ENCODE results near the gene CCKAR. TPM values are rescaled to one million over a fixed set of nuclear protein-coding genes. Genes with fewer than 3 reads are reported as not detected.

Gene CCKAR
- total and polyA plus RNA-seq, 2 experiments from 2014 or later: not detected

- TF ChIP-seq ZNF331 (CRISPR knock-in tag; IDR thresholded peaks at IDR 0.05; ENCODE audit: low read depth) (no peak), EZH2 (IDR thresholded peaks at IDR 0.05; ENCODE audit: low read depth, unreplicated experiment) (no peak), ZNF114 (CRISPR knock-in tag; IDR thresholded peaks at IDR 0.05) (no peak)
These were observed 56.7 kb downstream of the CCKAR start (continued) for GRCh38 chr4:26433556-26433955.

GRCh38 chr4:26432419-26432818 is 57.9 kb downstream of the CCKAR start:
- no peak for TF ChIP-seq ETS1 (IDR thresholded peaks at IDR 0.05)
- no peak for TF ChIP-seq JUNB (IDR thresholded peaks at IDR 0.05; ENCODE audit: unreplicated experiment)
- TF ChIP-seq ZNF114 (CRISPR knock-in tag; IDR thresholded peaks at IDR 0.05): no peak
- no peak for TF ChIP-seq NANOG (IDR thresholded peaks at IDR 0.05; ENCODE audit: borderline replicate concordance)
- H3K9me3 Mint-ChIP-seq: no peaks in the 10 kb centered on the region
- no peak overlapping the region for H3K27ac Mint-ChIP-seq
- no peak overlapping the region for H3K4me3 Mint-ChIP-seq
- no peaks in the 10 kb centered on the region for H3K27me3 ChIP-seq (ENCODE audit: insufficient read depth)
- H3K27ac ChIP-seq (ENCODE audit: low read depth): no peak overlapping the region; the same call in 1 of the 2 replicates
- no peaks in the 10 kb centered on the region for H3F3A ChIP-seq (replicated peaks; ENCODE audit: low read depth)
- DNase-seq (ENCODE audit: low spot score) (no peak), ATAC-seq (no peak)
- no peaks in the 10 kb centered on the region for H4K20me1 ChIP-seq (replicated peaks; ENCODE audit: insufficient read depth)
- H3K36me3 ChIP-seq (ENCODE audit: insufficient read depth): peaks cover 45% of the 10 kb centered on the region
- H2AFZ ChIP-seq: no peak overlapping the region
- no peak overlapping the region for H3K4me3 ChIP-seq
- H3K9me2 ChIP-seq (ENCODE audit: insufficient read depth): no peaks in the 10 kb centered on the region
- H3K4me1 ChIP-seq (ENCODE audit: insufficient read depth): no peaks in the 10 kb centered on the region
- no peaks in the 10 kb centered on the region for H3K79me2 ChIP-seq (replicated peaks; ENCODE audit: insufficient read depth)
- H3K4me2 ChIP-seq: no peak overlapping the region
- H3K36me3 Mint-ChIP-seq (ENCODE audit: low read depth): peaks cover 59% of the 10 kb centered on the region
- peaks cover 5% of the 10 kb centered on the region for H3K27me3 Mint-ChIP-seq (ENCODE audit: insufficient read depth, low read depth, poor library complexity)
- H3K4me1 Mint-ChIP-seq: no peaks in the 10 kb centered on the region

- peaks cover 1% of the 10 kb centered on the region; the same call in 1 of the 2 replicates for H3K79me2 ChIP-seq (replicated peaks; ENCODE audit: insufficient read depth)
- H3K4me1 ChIP-seq (ENCODE audit: insufficient read depth): no peaks in the 10 kb centered on the region
- no peak overlapping the region for H3K4me2 ChIP-seq
- H3K36me3 ChIP-seq (ENCODE audit: insufficient read depth): peaks cover 43% of the 10 kb centered on the region
- no peak overlapping the region for H3K27ac Mint-ChIP-seq
- no peaks in the 10 kb centered on the region for H3K9me3 Mint-ChIP-seq
- no peaks in the 10 kb centered on the region for H3K9me2 ChIP-seq (ENCODE audit: insufficient read depth)
- no peaks in the 10 kb centered on the region for H3K4me1 Mint-ChIP-seq
- no peaks in the 10 kb centered on the region for H3K27me3 ChIP-seq (ENCODE audit: insufficient read depth)
- no peak for ATAC-seq
- H4K20me1 ChIP-seq (replicated peaks; ENCODE audit: insufficient read depth): no peaks in the 10 kb centered on the region
- peaks cover 5% of the 10 kb centered on the region for H3K27me3 Mint-ChIP-seq (ENCODE audit: insufficient read depth, low read depth, poor library complexity)
- H3F3A ChIP-seq (replicated peaks; ENCODE audit: low read depth): no peaks in the 10 kb centered on the region
- no peak overlapping the region for H2AFZ ChIP-seq
- H3K36me3 Mint-ChIP-seq (ENCODE audit: low read depth): peaks cover 56% of the 10 kb centered on the region
- H3K4me3 ChIP-seq: no peak overlapping the region
- H3K4me3 Mint-ChIP-seq: no peak overlapping the region
- no peak for DNase-seq (ENCODE audit: low spot score)
- peak overlapping the region; percentile 3; the same call in 1 of the 2 replicates for H3K27ac ChIP-seq (ENCODE audit: low read depth)
- no peak for TF ChIP-seq EZH2phosphoT487 (IDR thresholded peaks at IDR 0.05; ENCODE audit: unreplicated experiment)
- TF ChIP-seq EZH2 (IDR thresholded peaks at IDR 0.05; ENCODE audit: low read depth, unreplicated experiment): no peak
- TF ChIP-seq POLR2AphosphoS5 (IDR thresholded peaks at IDR 0.05; ENCODE audit: low read depth): no peak
- no peak for TF ChIP-seq CTCF (conservative IDR thresholded peaks at IDR 0.05; ENCODE audit: low read depth in 2 of 2)
- no peak for TF ChIP-seq REST (IDR thresholded peaks at IDR 0.05; ENCODE audit: unreplicated experiment)
These were observed 58.7 kb downstream of the CCKAR start for GRCh38 chr4:26431461-26432180.
